OCI-LY3 (cell line): ENCODE data around the gene FGD2.

Experiments
- EZH2phosphoT487 ChIP-seq: fragments of 200-600 bp; shearing (Covaris generic); IDR thresholded peaks from 2 replicates; pipeline ENCODE4 v1.6.1; 2018; ENCODE audit warnings: antibody characterized with exemption, mixed run types, low read depth
- TF ChIP-seq, protein P1 (sequence below): fragments of 200-600, 300-600 bp; sonication (generic); IDR thresholded peaks from 2 replicates; pipeline ENCODE4 v1.5.1; 2014; ENCODE audit warnings: antibody characterized with exemption, low read length, low read depth

DNA sequence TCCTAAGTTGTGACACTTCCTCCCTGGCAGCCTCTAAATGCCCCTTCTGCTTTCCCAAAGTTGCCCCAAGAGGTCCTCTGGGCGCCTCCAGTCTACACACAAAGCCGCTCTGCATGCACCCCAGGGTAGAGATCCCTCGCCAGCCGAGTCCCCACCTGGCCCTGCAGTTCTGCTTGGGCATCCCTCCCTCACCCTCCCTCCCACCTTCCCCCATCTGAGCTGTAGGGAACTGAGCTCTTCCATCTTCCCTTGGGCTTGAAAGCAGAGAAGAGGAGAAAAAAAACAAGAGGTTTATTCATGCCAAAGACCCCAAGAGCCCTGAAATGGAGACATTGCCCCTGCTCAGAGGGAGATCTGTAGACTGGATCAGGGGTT lies 5.7 kb upstream of the FGD2 start:
- TF ChIP-seq, protein P1, sequence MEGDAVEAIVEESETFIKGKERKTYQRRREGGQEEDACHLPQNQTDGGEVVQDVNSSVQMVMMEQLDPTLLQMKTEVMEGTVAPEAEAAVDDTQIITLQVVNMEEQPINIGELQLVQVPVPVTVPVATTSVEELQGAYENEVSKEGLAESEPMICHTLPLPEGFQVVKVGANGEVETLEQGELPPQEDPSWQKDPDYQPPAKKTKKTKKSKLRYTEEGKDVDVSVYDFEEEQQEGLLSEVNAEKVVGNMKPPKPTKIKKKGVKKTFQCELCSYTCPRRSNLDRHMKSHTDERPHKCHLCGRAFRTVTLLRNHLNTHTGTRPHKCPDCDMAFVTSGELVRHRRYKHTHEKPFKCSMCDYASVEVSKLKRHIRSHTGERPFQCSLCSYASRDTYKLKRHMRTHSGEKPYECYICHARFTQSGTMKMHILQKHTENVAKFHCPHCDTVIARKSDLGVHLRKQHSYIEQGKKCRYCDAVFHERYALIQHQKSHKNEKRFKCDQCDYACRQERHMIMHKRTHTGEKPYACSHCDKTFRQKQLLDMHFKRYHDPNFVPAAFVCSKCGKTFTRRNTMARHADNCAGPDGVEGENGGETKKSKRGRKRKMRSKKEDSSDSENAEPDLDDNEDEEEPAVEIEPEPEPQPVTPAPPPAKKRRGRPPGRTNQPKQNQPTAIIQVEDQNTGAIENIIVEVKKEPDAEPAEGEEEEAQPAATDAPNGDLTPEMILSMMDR = no peak
- TF ChIP-seq EZH2phosphoT487 = no peak
